GM12874 (cell line): ENCODE data around the gene PIGS.

Source experiments
- TF ChIP-seq, protein P1 (sequence below): IDR thresholded peaks from 2 replicates; pipeline ENCODE4 v1.5.1; 2011; ENCODE audit warnings: low read depth, mild to moderate bottlenecking, control low read depth, low read length, moderate library complexity; ENCODE audit not compliant: insufficient read depth

PIGS gene

DNA sequence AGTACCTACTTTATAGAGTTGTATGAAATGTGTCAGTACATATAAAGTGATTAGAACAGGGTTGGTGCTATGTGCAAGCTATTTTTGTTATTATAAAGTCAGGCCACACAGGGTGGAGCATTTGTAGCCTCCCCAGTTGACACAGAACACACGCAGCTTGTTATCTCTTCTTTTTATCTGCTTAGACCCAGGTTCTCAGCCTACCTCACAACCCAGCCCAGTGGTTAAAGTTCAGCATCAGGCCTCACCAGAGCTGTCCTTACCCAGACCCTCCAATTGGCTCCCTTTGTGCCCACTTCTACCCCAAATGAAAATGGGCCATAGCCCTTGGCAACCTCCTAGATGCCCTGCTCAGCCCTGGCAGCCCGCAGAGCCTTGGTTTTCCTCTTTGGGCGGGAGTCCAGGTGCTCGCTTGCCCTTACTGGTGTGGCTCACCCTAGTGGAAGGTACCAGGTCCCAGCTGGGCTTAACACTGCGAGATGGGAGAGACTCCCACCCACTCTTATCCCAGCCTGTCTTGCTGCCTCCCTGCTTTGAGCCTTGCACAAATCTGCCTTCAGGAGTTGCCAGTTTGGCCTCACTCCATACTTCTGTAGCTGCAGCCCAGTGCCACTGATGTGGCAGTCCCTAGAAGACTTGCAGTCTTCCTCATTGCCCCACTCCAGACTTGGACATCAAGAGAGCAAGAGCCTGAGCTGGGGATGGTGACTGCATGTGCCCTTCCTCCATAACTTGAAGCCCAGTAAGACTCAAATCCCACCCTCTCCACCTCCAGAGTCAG lies 1.1 kb upstream of the PIGS start:
- TF ChIP-seq, protein P1, sequence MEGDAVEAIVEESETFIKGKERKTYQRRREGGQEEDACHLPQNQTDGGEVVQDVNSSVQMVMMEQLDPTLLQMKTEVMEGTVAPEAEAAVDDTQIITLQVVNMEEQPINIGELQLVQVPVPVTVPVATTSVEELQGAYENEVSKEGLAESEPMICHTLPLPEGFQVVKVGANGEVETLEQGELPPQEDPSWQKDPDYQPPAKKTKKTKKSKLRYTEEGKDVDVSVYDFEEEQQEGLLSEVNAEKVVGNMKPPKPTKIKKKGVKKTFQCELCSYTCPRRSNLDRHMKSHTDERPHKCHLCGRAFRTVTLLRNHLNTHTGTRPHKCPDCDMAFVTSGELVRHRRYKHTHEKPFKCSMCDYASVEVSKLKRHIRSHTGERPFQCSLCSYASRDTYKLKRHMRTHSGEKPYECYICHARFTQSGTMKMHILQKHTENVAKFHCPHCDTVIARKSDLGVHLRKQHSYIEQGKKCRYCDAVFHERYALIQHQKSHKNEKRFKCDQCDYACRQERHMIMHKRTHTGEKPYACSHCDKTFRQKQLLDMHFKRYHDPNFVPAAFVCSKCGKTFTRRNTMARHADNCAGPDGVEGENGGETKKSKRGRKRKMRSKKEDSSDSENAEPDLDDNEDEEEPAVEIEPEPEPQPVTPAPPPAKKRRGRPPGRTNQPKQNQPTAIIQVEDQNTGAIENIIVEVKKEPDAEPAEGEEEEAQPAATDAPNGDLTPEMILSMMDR, result no peak

DNA sequence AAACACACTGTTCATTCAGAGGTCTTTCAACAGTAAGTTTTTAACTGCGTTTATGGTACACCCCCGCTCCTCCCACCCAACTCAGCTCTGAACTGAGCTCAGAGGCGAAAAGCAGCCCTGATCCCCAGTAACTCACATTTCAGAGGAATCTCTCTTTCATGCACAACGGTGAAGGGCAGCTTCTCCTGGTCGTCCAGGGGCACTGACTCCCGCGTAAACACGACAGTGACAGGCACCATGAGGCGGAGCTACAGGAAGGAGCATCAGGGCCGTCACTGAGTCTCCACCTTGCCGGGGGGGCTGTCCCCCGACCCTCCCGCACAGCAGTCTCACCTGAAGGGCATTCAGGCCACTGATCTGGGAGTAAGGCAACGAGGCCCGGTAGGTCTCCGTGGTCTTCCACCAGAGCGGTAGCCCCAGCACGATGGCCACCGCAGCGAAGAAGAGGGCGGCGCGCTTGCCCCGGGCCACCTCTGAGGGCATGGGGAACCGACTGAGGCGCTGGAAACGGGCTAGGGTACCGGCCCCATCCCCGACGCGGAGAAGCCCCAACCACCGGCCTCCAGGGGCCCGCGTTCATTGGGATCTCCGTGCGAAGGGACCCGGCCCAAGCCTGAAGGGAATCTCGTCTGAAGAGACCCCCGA lies 486 bp downstream of the PIGS start:
- TF ChIP-seq, protein P1, result no peak

DNA sequence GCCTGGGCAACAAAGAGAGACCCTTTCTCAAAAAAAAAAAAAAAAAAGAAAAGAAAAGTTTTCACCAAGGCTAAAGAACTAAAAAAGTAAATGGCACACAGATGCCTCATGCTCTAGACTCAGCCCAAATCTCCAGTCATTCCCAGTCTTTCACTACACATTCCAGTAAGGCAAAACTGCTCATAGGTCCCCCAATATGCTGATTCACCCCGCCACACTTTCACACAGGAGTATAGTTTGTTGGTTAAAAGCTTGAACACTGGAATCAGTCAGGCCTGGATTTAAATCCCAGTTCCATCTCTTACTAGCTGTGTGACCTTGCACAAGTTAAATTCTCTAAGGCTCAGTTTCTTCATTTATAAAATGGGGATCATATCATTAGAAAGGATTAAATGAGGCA lies 1.9 kb downstream of the PIGS start:
- TF ChIP-seq, protein P1, result no peak

DNA sequence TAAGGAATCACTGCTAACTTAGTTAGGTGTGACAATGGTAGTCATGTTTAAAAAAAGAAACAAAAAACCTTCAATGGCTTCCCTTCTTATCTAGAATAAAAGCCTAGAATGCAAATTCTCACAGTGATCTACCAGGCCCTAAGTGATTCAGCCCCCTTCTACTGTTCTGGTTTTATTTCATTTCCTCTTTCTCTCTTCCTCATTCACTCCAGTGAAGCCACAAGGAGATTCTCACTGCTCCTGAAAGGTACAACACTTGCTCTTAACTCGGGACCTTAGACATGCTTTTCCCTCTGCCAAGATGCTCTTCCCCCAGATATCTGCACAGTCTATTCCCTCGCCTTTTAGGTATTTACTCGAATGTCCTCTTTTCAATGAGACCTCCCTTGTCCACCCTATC lies 3.7 kb downstream of the PIGS start:
- TF ChIP-seq, protein P1, result no peak

DNA sequence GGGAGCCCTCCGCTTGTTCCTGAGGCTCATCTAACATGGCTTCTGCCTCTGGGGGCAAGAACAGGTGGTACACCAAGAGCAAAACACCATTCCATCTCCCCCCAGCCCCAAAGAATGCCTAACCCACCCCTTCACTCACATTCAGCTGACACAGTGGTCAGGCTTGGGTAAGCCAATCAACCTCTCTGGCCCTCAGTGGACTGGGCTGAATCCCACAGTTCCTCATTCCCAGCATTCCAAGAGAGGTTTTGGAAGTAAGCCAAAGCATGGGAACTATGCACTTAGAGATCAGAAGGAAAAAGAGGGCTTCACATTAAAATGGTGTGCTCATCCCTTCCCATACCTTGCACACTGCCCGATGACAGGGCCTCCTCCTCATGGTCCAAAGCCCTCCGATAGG lies 7.8 kb downstream of the PIGS start:
- TF ChIP-seq, protein P1, result no peak

DNA sequence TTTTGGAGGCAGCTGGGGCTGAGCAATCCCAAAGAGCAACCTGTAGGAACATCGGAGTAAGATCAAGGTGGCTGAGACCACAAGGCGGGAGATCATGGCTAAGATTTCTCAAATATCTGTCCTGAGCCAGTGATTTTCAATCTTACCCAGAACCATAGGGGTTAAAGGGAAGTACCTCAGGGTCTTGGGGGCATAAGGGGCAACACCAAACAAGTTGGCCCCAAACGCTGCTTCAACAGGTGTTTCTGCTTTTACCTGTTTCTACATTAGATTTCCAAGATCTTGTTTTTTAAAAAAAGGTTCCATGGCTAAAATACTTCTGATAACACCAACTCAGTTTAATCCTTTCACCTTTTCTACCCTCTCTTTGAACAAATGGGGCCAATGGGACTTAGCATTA lies 16.3 kb downstream of the PIGS start:
- TF ChIP-seq, protein P1, result no peak

DNA sequence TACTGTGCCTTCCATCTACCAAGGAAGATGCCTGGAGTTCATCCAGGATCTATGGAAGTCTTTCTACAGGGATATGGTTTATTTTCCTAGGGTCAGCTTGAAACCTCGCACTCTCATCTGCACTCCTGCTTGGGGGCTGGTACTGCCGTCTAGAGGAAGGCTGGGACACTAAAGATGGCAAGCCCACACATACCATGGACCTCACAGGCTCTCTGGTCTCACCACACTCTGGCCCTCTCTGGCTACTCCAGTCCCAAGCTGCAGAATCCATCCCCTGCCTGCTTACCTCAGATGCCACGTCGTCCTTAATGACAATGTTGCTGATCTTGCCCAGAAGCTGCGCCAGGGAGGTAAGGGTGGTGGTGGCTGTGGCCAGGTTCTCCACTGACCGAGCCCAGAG lies 16.8 kb downstream of the PIGS start:
- TF ChIP-seq, protein P1, result peak; percentile 31; the same call in 1 of the 2 replicates
